ENCODE measurements around the gene UTP25.

UTP25 gene

DNA sequence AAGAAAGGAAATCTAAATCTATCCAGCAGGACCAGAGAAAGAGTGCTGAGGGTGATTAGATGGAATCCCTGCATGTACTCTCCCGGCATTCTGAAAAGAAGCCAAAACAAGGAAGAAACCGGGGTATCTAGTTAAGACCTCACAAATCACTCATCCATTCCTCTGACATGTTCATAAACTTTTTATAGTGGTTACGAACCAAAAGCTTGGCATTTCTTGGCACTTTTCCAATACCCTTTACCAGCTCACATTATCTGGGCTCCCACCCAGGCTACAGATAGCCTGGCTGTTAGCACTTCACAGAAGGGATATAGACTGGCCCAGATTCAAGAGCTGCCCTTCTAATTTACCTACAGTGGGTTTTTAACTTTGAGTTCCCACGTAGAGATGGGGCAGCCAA lies 41.6 kb upstream of the UTP25 start:
- TF ChIP-seq, protein P1, sequence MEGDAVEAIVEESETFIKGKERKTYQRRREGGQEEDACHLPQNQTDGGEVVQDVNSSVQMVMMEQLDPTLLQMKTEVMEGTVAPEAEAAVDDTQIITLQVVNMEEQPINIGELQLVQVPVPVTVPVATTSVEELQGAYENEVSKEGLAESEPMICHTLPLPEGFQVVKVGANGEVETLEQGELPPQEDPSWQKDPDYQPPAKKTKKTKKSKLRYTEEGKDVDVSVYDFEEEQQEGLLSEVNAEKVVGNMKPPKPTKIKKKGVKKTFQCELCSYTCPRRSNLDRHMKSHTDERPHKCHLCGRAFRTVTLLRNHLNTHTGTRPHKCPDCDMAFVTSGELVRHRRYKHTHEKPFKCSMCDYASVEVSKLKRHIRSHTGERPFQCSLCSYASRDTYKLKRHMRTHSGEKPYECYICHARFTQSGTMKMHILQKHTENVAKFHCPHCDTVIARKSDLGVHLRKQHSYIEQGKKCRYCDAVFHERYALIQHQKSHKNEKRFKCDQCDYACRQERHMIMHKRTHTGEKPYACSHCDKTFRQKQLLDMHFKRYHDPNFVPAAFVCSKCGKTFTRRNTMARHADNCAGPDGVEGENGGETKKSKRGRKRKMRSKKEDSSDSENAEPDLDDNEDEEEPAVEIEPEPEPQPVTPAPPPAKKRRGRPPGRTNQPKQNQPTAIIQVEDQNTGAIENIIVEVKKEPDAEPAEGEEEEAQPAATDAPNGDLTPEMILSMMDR (IDR thresholded peaks at IDR 0.05) = no peak

DNA sequence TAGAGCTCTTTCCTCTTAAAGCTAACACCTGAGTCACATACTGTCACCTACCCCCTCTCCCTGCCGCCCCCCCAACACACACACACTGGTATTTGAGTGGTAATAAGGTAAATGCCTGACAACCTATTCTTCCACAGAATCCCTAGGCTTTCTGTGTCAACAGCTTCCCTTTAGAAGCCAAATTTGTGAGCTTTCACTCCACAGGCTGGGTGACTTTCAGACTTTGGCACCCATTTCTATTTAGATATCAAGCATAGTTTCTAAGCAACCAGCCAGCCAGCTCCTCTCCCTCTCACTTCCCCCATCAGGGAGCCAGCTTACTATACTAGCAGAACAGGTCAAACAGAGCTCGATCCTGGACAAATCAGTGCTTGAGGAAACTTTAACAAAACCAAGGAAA lies 40.2 kb upstream of the UTP25 start:
- TF ChIP-seq, protein P1 (IDR thresholded peaks at IDR 0.05) = no peak

DNA sequence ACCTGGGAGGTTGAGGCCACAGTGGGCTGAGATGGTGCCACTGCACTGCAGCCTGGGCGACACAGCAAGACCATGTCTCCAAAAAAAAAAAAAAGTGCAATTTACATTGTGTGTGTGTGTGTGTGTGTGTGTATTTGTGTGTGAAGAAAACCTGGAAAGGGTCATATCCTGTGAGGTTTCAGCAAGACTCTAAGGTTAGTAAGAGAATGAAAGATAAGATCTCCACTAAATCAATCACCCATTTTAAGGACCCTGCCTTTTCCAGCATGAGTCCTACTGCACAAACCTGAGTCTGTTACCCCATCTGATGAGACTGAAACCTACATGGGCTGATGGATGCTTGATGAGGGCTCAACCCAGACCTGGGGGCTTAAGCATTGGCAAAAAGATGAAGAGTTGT lies 38.5 kb upstream of the UTP25 start:
- TF ChIP-seq, protein P1 (IDR thresholded peaks at IDR 0.05) = no peak

DNA sequence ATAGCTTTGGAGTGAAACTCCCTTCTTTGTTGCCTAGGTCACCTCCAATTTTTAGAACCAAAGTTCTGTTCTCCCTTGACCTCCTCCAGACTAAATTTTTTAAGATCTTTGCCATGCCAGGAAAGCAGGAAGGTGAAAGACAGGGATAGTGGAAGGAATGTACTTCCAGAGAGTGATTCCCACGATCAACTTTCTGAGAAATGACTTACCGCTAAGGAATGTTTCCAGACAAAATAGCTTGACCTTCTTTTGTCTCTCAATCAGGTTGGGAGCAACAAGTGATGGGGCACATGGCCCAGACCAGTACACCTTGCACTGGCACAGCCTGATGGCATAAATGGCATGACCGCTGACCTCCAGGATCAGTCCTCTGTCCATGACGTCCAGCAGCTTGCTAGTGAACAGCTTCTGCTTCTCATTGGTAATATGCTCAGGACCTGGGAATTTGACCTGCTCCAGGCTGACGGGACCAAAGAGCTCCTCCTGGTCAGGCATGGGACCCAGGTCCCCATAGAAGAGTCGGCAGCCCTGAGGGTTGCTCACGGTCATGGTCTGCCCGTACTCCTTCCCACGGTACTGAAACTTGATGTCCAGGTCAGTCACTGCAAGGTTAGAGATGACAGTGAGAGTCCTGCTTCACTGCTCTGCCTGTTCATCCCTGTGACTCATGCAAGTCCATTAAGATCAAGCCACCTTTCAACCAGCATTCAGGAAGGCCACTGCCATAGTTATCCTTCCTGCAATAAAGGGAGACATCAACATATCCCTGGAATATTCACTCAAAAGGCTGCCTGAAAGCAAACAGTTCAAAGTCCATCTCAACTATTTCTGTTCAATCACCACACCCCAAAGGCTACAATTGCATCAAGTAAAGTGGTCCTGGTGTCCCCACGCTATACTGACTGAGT lies 37.2 kb upstream of the UTP25 start:
- TF ChIP-seq, protein P1 (IDR thresholded peaks at IDR 0.05) = no peak

DNA sequence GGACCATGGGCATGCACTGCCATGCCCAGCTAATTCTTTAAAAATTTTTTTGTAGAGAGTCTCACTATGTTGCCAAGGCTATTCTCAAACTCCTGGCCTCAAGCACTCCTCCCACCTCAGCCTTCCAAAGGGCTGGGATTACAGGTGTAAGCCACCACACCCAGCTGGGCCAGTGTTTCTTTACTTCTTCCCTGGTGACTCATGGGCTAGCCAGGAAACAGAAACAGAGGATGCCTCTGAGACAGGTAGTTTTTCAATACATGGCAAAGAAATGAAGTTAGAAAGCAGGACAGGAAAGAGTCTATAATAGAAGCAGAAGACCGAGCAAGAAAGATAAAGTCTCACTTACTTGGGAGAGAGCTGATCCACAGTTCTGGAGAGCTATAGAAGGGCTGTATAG lies 35.9 kb upstream of the UTP25 start:
- TF ChIP-seq, protein P1 (IDR thresholded peaks at IDR 0.05) = no peak

DNA sequence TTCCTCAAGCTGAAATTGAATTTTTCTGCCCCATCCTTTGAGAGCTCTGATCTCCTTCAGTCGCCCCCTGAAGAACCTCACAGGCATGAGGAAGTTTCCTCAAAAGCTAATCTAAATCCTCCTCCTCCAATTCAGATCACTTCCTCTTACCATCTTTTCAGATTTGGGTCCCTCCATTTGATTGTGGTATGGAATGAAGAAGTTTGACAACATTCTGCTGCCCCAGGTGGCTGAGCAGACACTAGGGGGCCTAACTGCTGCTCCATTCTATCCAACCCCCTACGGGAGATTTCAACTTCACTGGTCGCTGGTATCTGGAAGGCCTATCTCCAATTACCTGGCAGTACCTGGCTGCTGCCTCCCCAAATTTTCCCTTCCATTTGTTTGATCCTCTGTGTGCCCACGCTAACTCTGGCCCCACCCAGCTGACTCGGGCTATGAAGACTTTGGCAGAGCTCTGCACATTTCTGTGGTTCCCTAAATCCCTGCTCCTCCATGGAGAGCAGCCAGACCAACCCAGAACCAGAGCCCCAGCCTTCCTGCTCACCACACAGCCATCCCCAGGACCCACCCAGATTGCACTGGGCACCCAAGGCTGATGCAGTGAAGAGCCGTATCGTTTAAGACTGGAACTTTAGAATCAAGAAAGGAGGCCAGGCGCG lies 29.7 kb upstream of the UTP25 start:
- TF ChIP-seq, protein P1 (IDR thresholded peaks at IDR 0.05) = no peak

DNA sequence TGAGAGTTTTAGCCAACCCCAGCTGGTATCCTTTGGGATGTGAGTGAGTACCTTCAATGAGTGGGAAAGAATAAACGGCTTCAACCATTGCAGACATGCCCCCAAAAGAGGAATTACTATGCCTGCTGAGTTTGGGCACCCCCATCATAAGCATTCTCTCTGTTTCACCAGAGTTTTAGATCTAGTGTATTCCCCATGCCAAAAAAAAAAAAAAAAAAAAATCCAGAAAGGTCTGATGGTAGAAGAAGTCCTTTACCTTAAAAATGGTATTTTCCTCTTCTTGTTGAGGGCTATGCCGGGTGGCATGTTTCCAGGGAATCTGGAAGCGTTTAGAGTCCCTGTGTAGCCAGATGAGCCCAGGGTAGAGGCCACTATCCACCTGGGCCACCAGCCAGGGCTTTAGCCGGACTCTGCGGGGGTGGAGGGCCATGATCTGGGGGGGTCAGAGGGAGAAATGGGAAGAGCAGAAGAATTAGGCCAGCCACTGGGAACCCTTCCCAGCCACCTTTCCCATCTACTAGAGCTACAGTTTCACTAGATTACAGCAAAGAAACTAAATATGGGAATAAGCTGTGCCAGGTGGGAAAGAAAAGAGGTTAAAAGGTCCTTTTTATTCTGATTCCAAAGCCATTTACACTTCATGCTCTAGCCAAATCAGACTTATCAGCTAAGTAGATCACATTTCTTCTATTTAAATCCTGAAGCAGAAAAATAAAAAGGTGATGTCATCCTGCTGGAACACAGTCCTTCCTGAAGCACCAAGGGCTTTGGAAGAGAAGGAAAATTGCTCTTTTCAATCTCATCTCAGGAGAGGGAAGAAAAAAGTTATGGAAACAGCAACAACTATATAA lies 26.6 kb upstream of the UTP25 start:
- TF ChIP-seq, protein P1 (IDR thresholded peaks at IDR 0.05) = no peak
